Mesenchymal stem cell (in vitro differentiated cells and primary cell): ENCODE results near the gene EFCAB6.

Experiments used
- DNase-seq: peaks from one replicate; pipeline ENCODE4 v3.0.0-alpha.2; 2013
- H2AFZ ChIP-seq: one replicate; pipeline ENCODE4 v1.6.1; 2013; ENCODE audit warnings: low read depth, mild to moderate bottlenecking, control low read depth, inconsistent platforms, low read length, moderate library complexity
- H2AK5ac ChIP-seq: 2 replicates; pipeline ENCODE4 v1.6.1; 2013; ENCODE audit warnings: low read length, moderate library complexity, mild to moderate bottlenecking, inconsistent platforms; ENCODE audit not compliant: severe bottlenecking
- H2BK120ac ChIP-seq: one replicate; pipeline ENCODE4 v1.6.1; 2013; ENCODE audit warnings: low read depth, mild to moderate bottlenecking, inconsistent platforms, low read length, moderate library complexity
- H2BK12ac ChIP-seq, 2 experiments: one replicate each; pipeline ENCODE4 v1.6.1; 2013; ENCODE audit warnings: inconsistent platforms in 2 of 2, low read length in 2 of 2, mild to moderate bottlenecking in 2 of 2, moderate library complexity in 2 of 2, control low read depth in 1 of 2
- H2BK15ac ChIP-seq: one replicate; pipeline ENCODE4 v1.6.1; 2013; ENCODE audit warnings: mild to moderate bottlenecking, low read depth, inconsistent platforms; ENCODE audit not compliant: poor library complexity, severe bottlenecking
- H2BK5ac ChIP-seq: 2 replicates; pipeline ENCODE4 v1.6.1; 2013; ENCODE audit warnings: low read depth, mild to moderate bottlenecking, low read length, control low read depth, inconsistent platforms; ENCODE audit not compliant: poor library complexity, severe bottlenecking
- H3K14ac ChIP-seq, 2 experiments: one replicate each; pipeline ENCODE4 v1.6.1; 2013; ENCODE audit warnings: inconsistent platforms in 2 of 2, low read length in 2 of 2, control low read depth in 1 of 2, mild to moderate bottlenecking in 1 of 2, moderate library complexity in 1 of 2
- H3K18ac ChIP-seq, 2 experiments: one replicate each; pipeline ENCODE4 v1.6.1; 2013; ENCODE audit warnings: inconsistent platforms in 2 of 2, low read length in 2 of 2, control low read depth in 1 of 2, low read depth in 1 of 2, mild to moderate bottlenecking in 1 of 2
- H3K23ac ChIP-seq, 2 experiments: one replicate each; pipeline ENCODE4 v1.6.1; 2013; ENCODE audit warnings: inconsistent platforms in 2 of 2, low read length in 2 of 2, mild to moderate bottlenecking in 2 of 2, moderate library complexity in 2 of 2, control low read depth in 1 of 2
- H3K27ac ChIP-seq: 2 replicates; pipeline ENCODE4 v1.5.1; 2013; ENCODE audit warnings: mild to moderate bottlenecking, moderate library complexity, low read length, control low read depth, inconsistent platforms; ENCODE audit not compliant: poor library complexity, severe bottlenecking
- H3K27me3 ChIP-seq, 2 experiments: 2 replicates each; pipeline versions ENCODE4 v1.6.1 to v1.7.0; 2013; ENCODE audit warnings: low read length in 2 of 2, mild to moderate bottlenecking in 2 of 2, moderate library complexity in 2 of 2, control low read depth in 1 of 2, inconsistent platforms in 1 of 2; ENCODE audit not compliant: control insufficient read depth in 1 of 2, insufficient read depth in 1 of 2
- H3K36me3 ChIP-seq, 2 experiments: 2 replicates each; pipeline versions ENCODE4 v1.6.1 to v1.7.0; 2013; ENCODE audit warnings: low read length in 2 of 2, control low read depth in 1 of 2, inconsistent platforms in 1 of 2, low read depth in 1 of 2, mild to moderate bottlenecking in 1 of 2; ENCODE audit not compliant: insufficient read depth in 2 of 2, control insufficient read depth in 1 of 2
- H3K4ac ChIP-seq, 2 experiments: one replicate each; pipeline ENCODE4 v1.6.1; 2013; ENCODE audit warnings: inconsistent platforms in 2 of 2, low read length in 2 of 2, mild to moderate bottlenecking in 2 of 2, moderate library complexity in 2 of 2, control low read depth in 1 of 2, low read depth in 1 of 2
- H3K4me1 ChIP-seq: 2 replicates; pipeline ENCODE4 v1.6.1; 2013; ENCODE audit warnings: low read depth, low read length, control low read depth; ENCODE audit not compliant: control insufficient read depth, insufficient read depth
- H3K4me2 ChIP-seq: 2 replicates; pipeline ENCODE4 v1.6.1; 2013; ENCODE audit warnings: low read length, mild to moderate bottlenecking, inconsistent platforms; ENCODE audit not compliant: poor library complexity, severe bottlenecking
- H3K4me3 ChIP-seq, 2 experiments: 2 replicates each; pipeline versions ENCODE4 v1.5.1 to v1.7.0; 2013; ENCODE audit warnings: low read length in 2 of 2, mild to moderate bottlenecking in 2 of 2, control low read depth in 1 of 2, low read depth in 1 of 2; ENCODE audit not compliant: insufficient read depth in 1 of 2
- H3K79me1 ChIP-seq: replicated peaks from 2 replicates; pipeline ENCODE4 v1.6.1; 2013; ENCODE audit warnings: mild to moderate bottlenecking, control low read depth, low read length, inconsistent platforms; ENCODE audit not compliant: poor library complexity, severe bottlenecking
- H3K9ac ChIP-seq: 2 replicates; pipeline ENCODE4 v1.7.0; 2013; ENCODE audit warnings: mild to moderate bottlenecking, low read length, moderate library complexity
- H3K9me3 ChIP-seq: 2 replicates; pipeline ENCODE4 v1.7.0; 2013; ENCODE audit warnings: mild to moderate bottlenecking, low read length; ENCODE audit not compliant: control insufficient read depth
- H4K8ac ChIP-seq: one replicate; pipeline ENCODE4 v1.6.1; 2013; ENCODE audit warnings: inconsistent platforms, mild to moderate bottlenecking, low read length, moderate library complexity
- H4K91ac ChIP-seq: one replicate; pipeline ENCODE4 v1.6.1; 2013; ENCODE audit warnings: mild to moderate bottlenecking, low read length, inconsistent platforms
- WGBS: methylation state at CpG from one replicate; pipeline ENCODE4 v1.1.7; 2013; ENCODE audit warnings: mixed read lengths; 5-methylcytosine and 5-hydroxymethylcytosine counted together

Gene EFCAB6

DNA sequence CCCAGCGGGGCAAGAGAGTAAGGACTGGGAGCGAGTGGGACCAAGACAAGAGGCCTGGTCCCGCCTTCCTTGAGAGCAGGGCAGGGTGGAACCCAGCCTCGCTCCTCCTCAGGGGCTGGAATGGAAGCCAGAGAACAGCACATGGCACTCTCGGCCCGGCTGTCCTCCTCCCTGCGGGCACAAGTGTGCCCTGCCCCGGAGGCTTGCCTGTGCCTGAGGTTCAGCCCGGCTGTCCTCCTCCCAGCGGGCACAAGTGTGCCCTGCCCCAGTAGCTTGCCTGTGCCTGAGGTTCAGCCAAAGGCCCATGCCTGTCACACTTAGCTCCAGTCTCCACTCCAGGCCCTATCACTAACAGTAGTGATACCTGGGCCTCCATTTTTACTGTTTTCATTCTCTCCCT lies 26.1 kb upstream of the EFCAB6 start:
- Histone ChIP-seq H3K36me3 (no peaks in the 10 kb centered on the region), H3K23ac (no peak overlapping the region), H2AFZ (no peak overlapping the region), H3K27me3 (peaks cover 6 to 23% of the 10 kb centered on the region in 2 experiments), H2BK5ac (no peak overlapping the region), H2BK12ac (no peak overlapping the region), H3K9ac (no peak overlapping the region), H3K4me2 (no peak overlapping the region), H3K4me3 (no peak overlapping the region), H3K9me3 (no peaks in the 10 kb centered on the region), H3K4me1 (peaks cover 12% of the 10 kb centered on the region), H3K79me1 (no peaks in the 10 kb centered on the region), H2BK15ac (no peak overlapping the region), H3K27ac (no peak overlapping the region), H4K91ac (no peak overlapping the region), H3K4ac (no peak overlapping the region), H3K18ac (no peak overlapping the region), H3K14ac (no peak overlapping the region), H4K8ac (no peak overlapping the region), H2BK120ac (no peak overlapping the region), H2AK5ac (no peak overlapping the region)
- no peak for DNase-seq
- 84% methylated on average over 10 of the region's 10 CpGs for WGBS

DNA sequence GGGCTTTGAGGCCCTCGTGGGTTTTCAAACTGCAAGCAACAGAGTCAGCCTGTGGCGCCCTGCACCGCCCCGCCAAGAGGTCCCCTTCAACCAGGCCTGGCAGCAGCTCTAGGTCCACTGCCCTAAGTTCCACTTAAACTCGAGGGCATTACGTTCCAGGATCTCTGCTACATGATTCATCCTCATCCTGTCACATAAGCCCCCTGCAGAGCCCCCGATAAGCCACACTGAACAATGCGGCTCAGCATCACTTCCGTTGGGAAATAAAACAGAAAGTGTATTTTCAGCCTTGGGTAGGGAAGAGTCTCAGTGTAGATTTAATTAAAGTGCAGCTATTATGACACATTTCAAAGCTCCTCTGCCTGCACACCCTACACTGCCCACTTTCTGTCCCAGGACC lies 25.6 kb upstream of the EFCAB6 start:
- H2AK5ac ChIP-seq = no peak overlapping the region
- no peak overlapping the region for H4K8ac ChIP-seq

DNA sequence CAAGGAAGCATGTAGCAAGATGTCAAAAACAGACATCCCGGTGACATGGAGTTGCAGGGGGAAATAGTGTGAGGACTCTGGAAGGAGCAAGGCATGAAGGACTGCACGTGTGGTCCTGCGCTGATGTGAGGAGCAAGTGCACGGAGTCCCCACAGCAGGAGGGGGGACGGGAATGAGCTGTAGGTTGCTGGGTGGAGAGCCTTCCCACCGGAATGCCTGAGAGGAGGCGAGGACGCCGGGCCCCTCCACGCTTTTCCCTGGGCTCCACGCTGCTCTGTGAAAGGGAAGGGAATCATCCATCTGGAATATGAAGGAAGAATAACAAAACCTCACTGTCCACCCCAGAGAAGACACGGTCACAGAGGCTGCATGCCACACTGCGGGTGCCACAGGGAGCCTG lies 23.6 kb upstream of the EFCAB6 start:
- Histone ChIP-seq H3K4me2 (no peak overlapping the region), H2BK15ac (no peak overlapping the region), H3K27me3 (peaks cover 10 to 19% of the 10 kb centered on the region in 2 experiments), H3K23ac (no peak overlapping the region), H2BK120ac (no peak overlapping the region), H3K9ac (no peak overlapping the region), H3K14ac (no peak overlapping the region), H3K27ac (no peak overlapping the region), H4K8ac (no peak overlapping the region), H3K4me1 (peaks cover 12% of the 10 kb centered on the region), H2BK12ac (no peak overlapping the region), H2AFZ (no peak overlapping the region), H2AK5ac (no peak overlapping the region), H3K79me1 (no peaks in the 10 kb centered on the region), H3K4me3 (no peak overlapping the region), H3K36me3 (no peaks in the 10 kb centered on the region), H4K91ac (no peak overlapping the region), H2BK5ac (no peak overlapping the region), H3K18ac (no peak overlapping the region), H3K4ac (no peak overlapping the region), H3K9me3 (no peaks in the 10 kb centered on the region)
- no peak for DNase-seq
- 93% methylated on average over 12 of the region's 13 CpGs for WGBS

More for the DNA sequence above, 25.6 kb upstream of the EFCAB6 start:
- no peak overlapping the region for H2BK120ac ChIP-seq
- no peaks in the 10 kb centered on the region for H3K9me3 ChIP-seq
- H2BK12ac ChIP-seq = no peak overlapping the region
- H3K4me1 ChIP-seq = peaks cover 12% of the 10 kb centered on the region
- H3K27ac ChIP-seq = no peak overlapping the region
- H3K18ac ChIP-seq = no peak overlapping the region
- no peak overlapping the region for H2AFZ ChIP-seq
- H3K4ac ChIP-seq = no peak overlapping the region
- 84% methylated on average over 6 of the region's 9 CpGs for WGBS
- no peak overlapping the region for H4K91ac ChIP-seq
- no peak overlapping the region for H3K23ac ChIP-seq
- no peak overlapping the region for H3K9ac ChIP-seq
- H3K4me3 ChIP-seq = no peak overlapping the region
- peaks cover 6 to 26% of the 10 kb centered on the region in 2 experiments for H3K27me3 ChIP-seq
- H3K79me1 ChIP-seq = no peaks in the 10 kb centered on the region
- no peak overlapping the region for H2BK15ac ChIP-seq
- H3K4me2 ChIP-seq = no peak overlapping the region
- no peak overlapping the region for H3K14ac ChIP-seq
- no peak overlapping the region for H2BK5ac ChIP-seq
- H3K36me3 ChIP-seq = no peaks in the 10 kb centered on the region
- DNase-seq = no peak

DNA sequence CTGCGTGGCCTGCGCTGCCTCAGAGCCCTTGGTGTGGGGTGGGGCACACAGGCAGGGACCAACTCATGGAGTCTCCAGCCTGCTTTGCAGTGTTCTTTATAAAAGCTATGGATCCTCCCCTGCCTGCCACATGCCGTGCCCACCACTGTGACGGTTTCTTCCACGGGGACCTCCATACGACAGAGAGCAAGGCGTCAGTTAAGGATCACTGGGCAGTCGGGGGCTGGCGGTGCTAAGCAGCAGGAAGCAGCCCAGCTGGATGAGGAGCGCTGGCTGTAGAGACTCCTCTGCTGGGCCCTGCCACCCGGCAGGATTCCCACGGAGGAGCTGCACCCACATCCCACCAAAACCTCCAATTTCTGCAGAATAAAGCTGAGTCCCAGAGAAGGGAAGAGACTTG lies 23.1 kb upstream of the EFCAB6 start:
- Histone ChIP-seq H3K23ac (no peak overlapping the region), H3K4me1 (peaks cover 17% of the 10 kb centered on the region), H3K9me3 (no peaks in the 10 kb centered on the region), H3K27me3 (peaks cover 10 to 19% of the 10 kb centered on the region in 2 experiments), H3K36me3 (peaks cover 0 to 2% of the 10 kb centered on the region in 2 experiments), H3K4me3 (no peak overlapping the region), H3K18ac (no peak overlapping the region), H2BK15ac (no peak overlapping the region), H2BK5ac (no peak overlapping the region), H4K91ac (no peak overlapping the region), H4K8ac (no peak overlapping the region), H3K9ac (no peak overlapping the region), H3K4ac (no peak overlapping the region), H2AFZ (no peak overlapping the region), H3K79me1 (no peaks in the 10 kb centered on the region), H3K27ac (no peak overlapping the region), H2BK120ac (no peak overlapping the region), H2BK12ac (no peak overlapping the region), H2AK5ac (no peak overlapping the region), H3K4me2 (no peak overlapping the region), H3K14ac (no peak overlapping the region)
- WGBS = 80% methylated on average over 12 of the region's 12 CpGs
- DNase-seq = no peak
